Endothelial cell of umbilical vein (primary cell): ENCODE data around the gene IL10RA. TPM values are rescaled to one million over a fixed set of nuclear protein-coding genes. Genes with fewer than 3 reads are reported as not detected.

Experiments
- BruUV-seq: library from RNA; stranded (reverse); fragments of 400-500 nt; replicated peaks from 2 replicates; lab custom pipeline; 2021; lab: Mats Ljungman, UMichigan
- CTCF ChIA-PET: fragments of 300-600, 350-600 bp; sonication (Branson Sonifier 250); formaldehyde crosslinking; loops from one replicate; lab custom pipeline; 2021; ENCODE audit warnings: antibody characterized with exemption, inconsistent platforms; lab: Charles Lee
- POLR2A ChIA-PET: fragments of 300-600, 350-600 bp; sonication (Branson Sonifier 250); formaldehyde crosslinking; loops from one replicate; lab custom pipeline; 2021; ENCODE audit warnings: antibody characterized with exemption, inconsistent platforms; lab: Charles Lee
- DNase-seq: peaks from one replicate; pipeline ENCODE4 v3.0.0-alpha.2; 2011; ENCODE audit warnings: low read depth, low spot score
- FAIRE-seq: peaks from 2 replicates; lab custom pipeline; 2011; peaks lifted over from hg19 to GRCh38; lab: Jason Lieb, UNC
- H2AFZ ChIP-seq: 2 replicates; pipeline ENCODE4 v1.6.0; 2012; ENCODE audit warnings: low read depth, low read length, control low read depth, inconsistent platforms
- H3K27ac ChIP-seq: 2 replicates; pipeline ENCODE4 v1.5.1; 2011; ENCODE audit warnings: low read depth, mild to moderate bottlenecking, control low read depth, low read length, moderate library complexity; ENCODE audit not compliant: insufficient read depth
- H3K27me3 ChIP-seq, 2 experiments: 2 replicates each; pipeline versions ENCODE4 v1.6.0 to v1.6.1; 2011; ENCODE audit warnings: low read length in 2 of 2, mixed read lengths in 1 of 2; ENCODE audit not compliant: control insufficient read depth in 2 of 2, insufficient read depth in 2 of 2
- H3K36me3 ChIP-seq, 2 experiments: 2 replicates in 1 of 2; 3 replicates in 1 of 2; pipeline ENCODE4 v1.5.1; 2011; ENCODE audit warnings: low read length in 2 of 2, mild to moderate bottlenecking in 1 of 2, moderate library complexity in 1 of 2; ENCODE audit not compliant: control insufficient read depth in 2 of 2, insufficient read depth in 2 of 2; ENCODE audit errors: extremely low read depth in 1 of 2
- H3K4me1 ChIP-seq: 3 replicates; pipeline ENCODE4 v1.5.1; 2011; ENCODE audit warnings: mild to moderate bottlenecking, low read length; ENCODE audit not compliant: control insufficient read depth, insufficient read depth; ENCODE audit errors: extremely low read depth
- H3K4me2 ChIP-seq: 2 replicates; pipeline ENCODE4 v1.6.1; 2011; ENCODE audit warnings: low read length, control low read depth, mixed read lengths; ENCODE audit not compliant: insufficient read depth
- H3K4me3 ChIP-seq, 3 experiments: fragments of 200-600 bp in 1 of 3; sonication (generic), shearing (Covaris generic) in 1 of 3; replicated peaks in 1 of 3; 2 replicates each; pipeline ENCODE4 v1.5.1; 2011 to 2016; ENCODE audit warnings: control low read depth in 3 of 3, low read length in 3 of 3, mild to moderate bottlenecking in 2 of 3, inconsistent platforms in 1 of 3, low read depth in 1 of 3, moderate library complexity in 1 of 3; ENCODE audit not compliant: insufficient read depth in 1 of 3
- H3K79me2 ChIP-seq: 2 replicates; pipeline ENCODE4 v1.6.0; 2012; ENCODE audit warnings: low read length, inconsistent platforms; ENCODE audit not compliant: control insufficient read depth, insufficient read depth
- H3K9ac ChIP-seq: replicated peaks from 2 replicates; pipeline ENCODE3; 2011; ENCODE audit warnings: low read length, control low read depth; ENCODE audit not compliant: insufficient read depth; ENCODE audit errors: extremely low read depth
- H3K9me1 ChIP-seq: replicated peaks from 3 replicates; pipeline ENCODE4 v1.6.0; 2011; ENCODE audit warnings: mild to moderate bottlenecking, low read length; ENCODE audit not compliant: control insufficient read depth, insufficient read depth; ENCODE audit errors: extremely low read depth
- H3K9me3 ChIP-seq: replicated peaks from 2 replicates; pipeline ENCODE4 v1.5.1; 2012; ENCODE audit warnings: low read length, inconsistent platforms; ENCODE audit not compliant: control insufficient read depth, insufficient read depth
- H4K20me1 ChIP-seq: replicated peaks from 2 replicates; pipeline ENCODE3; 2011; ENCODE audit warnings: mild to moderate bottlenecking, low read length; ENCODE audit not compliant: control insufficient read depth, insufficient read depth; ENCODE audit errors: extremely low read depth
- EZH2 ChIP-seq: IDR thresholded peaks from 2 replicates; pipeline ENCODE4 v1.6.1; 2012; ENCODE audit warnings: borderline replicate concordance, low read depth, mild to moderate bottlenecking, moderate library complexity, low read length, inconsistent platforms; ENCODE audit not compliant: severe bottlenecking
- FOS ChIP-seq: IDR thresholded peaks from 2 replicates; pipeline ENCODE4 v1.6.1; 2011; ENCODE audit warnings: mild to moderate bottlenecking, low read length, moderate library complexity, borderline replicate concordance; ENCODE audit not compliant: insufficient read depth
- GATA2 ChIP-seq: IDR thresholded peaks from 2 replicates; pipeline ENCODE4 v1.7.0; 2011; ENCODE audit warnings: low read depth, mild to moderate bottlenecking, moderate library complexity, mixed read lengths, low read length; ENCODE audit not compliant: insufficient read length, insufficient read depth
- JUN ChIP-seq: IDR thresholded peaks from 2 replicates; pipeline ENCODE4 v1.6.1; 2011; ENCODE audit warnings: borderline replicate concordance, low read depth; ENCODE audit not compliant: insufficient read length, insufficient read depth
- MYC ChIP-seq: IDR thresholded peaks from one replicate; pipeline ENCODE4 v1.6.1; 2011; ENCODE audit warnings: mild to moderate bottlenecking, low read depth, low read length
- POLR2A ChIP-seq: IDR thresholded peaks from 2 replicates; pipeline ENCODE4 v1.6.1; 2012; ENCODE audit warnings: low read depth, mild to moderate bottlenecking, control low read depth, low read length
- POLR2AphosphoS5 ChIP-seq: IDR thresholded peaks from 2 replicates; pipeline ENCODE4 v1.6.1; 2012; ENCODE audit warnings: low read depth, mild to moderate bottlenecking, control low read depth, low read length, moderate library complexity; ENCODE audit not compliant: insufficient read depth
- dilution Hi-C: fragments of 300-500 bp; cut with MboI; formaldehyde crosslinking; loops from one replicate; pipeline ENCODE4 v1.15.0; 2019; ENCODE audit warnings: low sequenced_read_pairs; ENCODE audit not compliant: extremely low pct_ligation_motif_present
- intact Hi-C: fragments of 100-400 bp; cut with micrococcal nuclease; formaldehyde crosslinking; loops from one replicate; pipeline ENCODE4 v1.10.0; 2022
- polyA plus RNA-seq, 4 experiments: library from polyadenylated mRNA; depleted of rRNA in 3 of 4; stranded (reverse) in 3 of 4; unstranded in 1 of 4; fragments of >200 nt; gene quantifications; 2 replicates each; pipeline versions ENCODE4 v1.2.1 to v1.2.3, GENCODE V29; 2011 to 2012; ENCODE audit warnings: missing spikeins in 1 of 4
- total RNA-seq: library from RNA; stranded (reverse); gene quantifications from 2 replicates; pipeline ENCODE4 v1.2.3, GENCODE V29; 2021
- TF ChIP-seq, protein P1 (sequence below): IDR thresholded peaks from 2 replicates; pipeline ENCODE4 v1.6.1; 2011; ENCODE audit not compliant: insufficient read depth, insufficient read length
- TF ChIP-seq, protein P2 (sequence below), 2 donors: IDR thresholded peaks; 1 replicate in 1 of 2; 2 replicates in 1 of 2; pipeline ENCODE4 v1.5.1; 2011; ENCODE audit warnings: low read length in 2 of 2, mild to moderate bottlenecking in 2 of 2, moderate library complexity in 2 of 2, control low read depth in 1 of 2, inconsistent platforms in 1 of 2, low read depth in 1 of 2; ENCODE audit not compliant: insufficient read depth in 1 of 2; ENCODE audit errors: extremely low read depth in 1 of 2

Gene IL10RA
- total and polyA plus RNA-seq, 2 donors (not counting 3 experiments of a cell fraction or from before 2014, with no cell fraction given) = 0.04 TPM; not detected in 1

DNA sequence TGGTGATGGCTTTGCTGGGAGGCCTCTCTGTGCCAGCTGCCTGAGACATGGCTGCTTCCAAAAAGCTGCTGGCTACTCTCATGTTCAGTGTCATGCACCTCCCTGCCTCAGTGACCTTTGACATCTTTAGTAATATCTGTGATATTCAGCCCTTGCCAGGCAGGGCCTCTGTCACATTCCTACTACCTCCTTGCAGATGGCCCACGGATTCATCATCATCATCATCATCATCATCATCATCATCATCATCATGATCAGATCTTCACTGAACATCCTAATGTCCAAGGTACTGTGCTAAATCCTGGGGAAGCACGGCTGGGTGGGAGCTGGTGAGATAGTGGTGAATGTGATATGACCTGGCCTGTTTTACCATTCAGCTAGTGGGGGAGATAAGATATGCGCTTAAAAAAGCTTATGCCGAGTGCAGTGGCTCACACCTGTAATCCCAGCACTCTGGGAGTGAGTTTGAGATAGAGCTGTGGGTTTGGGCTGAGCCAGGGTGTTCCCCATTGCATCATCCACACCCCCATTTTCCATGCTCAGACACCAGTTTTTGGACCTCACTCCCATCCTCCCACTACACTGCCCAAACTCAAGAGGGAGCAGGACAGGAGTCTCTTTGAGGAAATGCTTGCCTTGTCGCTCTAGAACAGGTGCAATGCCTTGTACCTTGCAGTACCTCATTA is 39.9 kb upstream of the IL10RA start:
- TF ChIP-seq FOS = no peak
- TF ChIP-seq EZH2 = no peak
- no peak for TF ChIP-seq MYC
- TF ChIP-seq, protein P1, sequence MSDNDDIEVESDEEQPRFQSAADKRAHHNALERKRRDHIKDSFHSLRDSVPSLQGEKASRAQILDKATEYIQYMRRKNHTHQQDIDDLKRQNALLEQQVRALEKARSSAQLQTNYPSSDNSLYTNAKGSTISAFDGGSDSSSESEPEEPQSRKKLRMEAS = no peak
- TF ChIP-seq POLR2AphosphoS5 = no peak
- no peak for TF ChIP-seq JUN
- no peak for TF ChIP-seq GATA2
- TF ChIP-seq POLR2A = no peak
- TF ChIP-seq, protein P2, sequence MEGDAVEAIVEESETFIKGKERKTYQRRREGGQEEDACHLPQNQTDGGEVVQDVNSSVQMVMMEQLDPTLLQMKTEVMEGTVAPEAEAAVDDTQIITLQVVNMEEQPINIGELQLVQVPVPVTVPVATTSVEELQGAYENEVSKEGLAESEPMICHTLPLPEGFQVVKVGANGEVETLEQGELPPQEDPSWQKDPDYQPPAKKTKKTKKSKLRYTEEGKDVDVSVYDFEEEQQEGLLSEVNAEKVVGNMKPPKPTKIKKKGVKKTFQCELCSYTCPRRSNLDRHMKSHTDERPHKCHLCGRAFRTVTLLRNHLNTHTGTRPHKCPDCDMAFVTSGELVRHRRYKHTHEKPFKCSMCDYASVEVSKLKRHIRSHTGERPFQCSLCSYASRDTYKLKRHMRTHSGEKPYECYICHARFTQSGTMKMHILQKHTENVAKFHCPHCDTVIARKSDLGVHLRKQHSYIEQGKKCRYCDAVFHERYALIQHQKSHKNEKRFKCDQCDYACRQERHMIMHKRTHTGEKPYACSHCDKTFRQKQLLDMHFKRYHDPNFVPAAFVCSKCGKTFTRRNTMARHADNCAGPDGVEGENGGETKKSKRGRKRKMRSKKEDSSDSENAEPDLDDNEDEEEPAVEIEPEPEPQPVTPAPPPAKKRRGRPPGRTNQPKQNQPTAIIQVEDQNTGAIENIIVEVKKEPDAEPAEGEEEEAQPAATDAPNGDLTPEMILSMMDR (IDR thresholded peaks at IDR 0.05; ENCODE audit: extremely low read depth in 1 of 2, insufficient read depth in 1 of 2, low read depth in 1 of 2, low read length in 2 of 2) = no peak
- dilution Hi-C loops = no loop called here
- Histone ChIP-seq H3K27me3 (peaks cover 2 to 8% of the 10 kb centered on the region in 2 experiments), H3K4me2 (no peak overlapping the region), H3K27ac (peak overlapping the region; percentile 9), H3K9me3 (no peaks in the 10 kb centered on the region), H3K4me3 (no peak overlapping the region), H3K9me1 (no peaks in the 10 kb centered on the region), H2AFZ (no peak overlapping the region), H3K9ac (no peak overlapping the region), H3K36me3 (no peaks in the 10 kb centered on the region), H3K79me2 (no peaks in the 10 kb centered on the region), H4K20me1 (no peaks in the 10 kb centered on the region), H3K4me1 (peaks cover 18% of the 10 kb centered on the region)
- intact Hi-C loops = loop anchor here (2.0 kb wide), 1 partner anchor 519 kb away; no protein-coding TSS in a partner anchor
- BruUV-seq = no TSS peak
- no peak for DNase-seq
- ChIA-PET POLR2A (interaction anchor here (0.9 to 1.0 kb wide), 2 partner anchors 39 to 127 kb away, joined by 3 to 4 read pairs; no protein-coding TSS in a partner anchor), CTCF (interaction anchor here (0.6 to 7.9 kb wide), 73 partner anchors 10 to 715 kb away, joined by 3 to 520 read pairs (median 6); partner anchors contain the start of genes DSCAML1, FXYD2, FXYD6 and IL10RA)
- no peak for FAIRE-seq
